SU-DHL-6 (cell line): Measurements from ENCODE around the gene GPR152.

Source experiments
- CTCF ChIP-seq: fragments of 200-600 bp; sonication (generic); IDR thresholded peaks from one replicate; pipeline ENCODE4 v1.5.1; 2017; ENCODE audit warnings: antibody characterized with exemption, mild to moderate bottlenecking, low read length, moderate library complexity; ENCODE audit not compliant: insufficient read depth, poor library complexity, severe bottlenecking
- EZH2phosphoT487 ChIP-seq: fragments of 200-600 bp; sonication (generic), shearing (Covaris generic); conservative IDR thresholded peaks from 2 replicates; pipeline ENCODE4 v1.6.1; 2018; ENCODE audit warnings: mild to moderate bottlenecking, antibody characterized with exemption, low read length, moderate library complexity, mixed read lengths

GRCh38 chr11:67406420-67406968 is 46.0 kb downstream of the GPR152 start:
- TF ChIP-seq CTCF: no peak
- no peak for TF ChIP-seq EZH2phosphoT487
